GM12878 (cell line): ENCODE results near the gene FOXL3. TPM values are rescaled to one million over a fixed set of nuclear protein-coding genes. Genes with fewer than 3 reads are reported as not detected.

Experiments used
- ATAC-seq: fragments of 200-7000 bp; cut with Tn5 transposase; 3 replicates; pipeline ENCODE4 v1.9.1; 2020; ENCODE audit warnings: mild to moderate bottlenecking, moderate library complexity
- BruUV-seq: library from RNA; stranded (reverse); fragments of 400-500 nt; replicated peaks from 2 replicates; lab custom pipeline; 2021; lab: Mats Ljungman, UMichigan
- CTCF ChIA-PET: fragments of 300-600 bp; sonication (Branson Sonifier 250); formaldehyde crosslinking; extraction: SDS; loops from one replicate; lab custom pipeline; 2021; ENCODE audit warnings: inconsistent platforms; lab: Yijun Ruan, JAX
- POLR2A ChIA-PET: fragments of 350-600 bp; formaldehyde crosslinking; extraction: SDS; loops from one replicate; lab custom pipeline; 2021; ENCODE audit warnings: inconsistent platforms; lab: Charles Lee
- RAD21 ChIA-PET: fragments of 300-600 bp; sonication (Branson Sonifier 250); formaldehyde crosslinking; loops from one replicate; lab custom pipeline; 2023; ENCODE audit warnings: antibody characterized with exemption; ENCODE audit not compliant: unreplicated experiment; lab: Charles Lee
- SMC1A ChIA-PET: fragments of 300-600 bp; sonication (Branson Sonifier 250); formaldehyde crosslinking; loops from one replicate; lab custom pipeline; 2023; ENCODE audit not compliant: unreplicated experiment, uncharacterized antibody; lab: Charles Lee
- DNase-seq: peaks from one replicate; pipeline ENCODE4 v3.0.0-alpha.2; 2011; ENCODE audit warnings: low read depth, low spot score
- FAIRE-seq: peaks from 3 replicates; lab custom pipeline; 2011; peaks lifted over from hg19 to GRCh38; lab: Jason Lieb, UNC
- H2AFZ ChIP-seq: 2 replicates; pipeline ENCODE4 v1.6.0; 2011; ENCODE audit warnings: low read depth, low read length, control low read depth; ENCODE audit not compliant: control insufficient read depth
- H3K27ac ChIP-seq: 2 replicates; pipeline ENCODE4 v1.5.1; 2011; ENCODE audit warnings: control low read depth; ENCODE audit not compliant: control insufficient read depth, insufficient read depth
- H3K27me3 ChIP-seq, 2 experiments: replicated peaks in 1 of 2; 2 replicates each; pipeline versions ENCODE4 v1.6.0 to v1.6.1; 2011; ENCODE audit warnings: low read length in 1 of 2; ENCODE audit not compliant: control insufficient read depth in 2 of 2, insufficient read depth in 2 of 2
- H3K36me3 ChIP-seq, 2 experiments: 2 replicates each; pipeline ENCODE4 v1.5.1; 2011; ENCODE audit warnings: low read length in 1 of 2; ENCODE audit not compliant: control insufficient read depth in 2 of 2, insufficient read depth in 2 of 2
- H3K4me1 ChIP-seq: 2 replicates; pipeline ENCODE4 v1.6.1; 2011; ENCODE audit warnings: mild to moderate bottlenecking, low read length, moderate library complexity, mixed read lengths; ENCODE audit not compliant: control insufficient read depth, insufficient read depth
- H3K4me2 ChIP-seq: 2 replicates; pipeline ENCODE4 v1.6.0; 2011; ENCODE audit warnings: control low read depth; ENCODE audit not compliant: control insufficient read depth, insufficient read depth
- H3K4me3 ChIP-seq: fragments of 200-600 bp; sonication (generic); 2 replicates; pipeline ENCODE4 v1.5.1; 2016
- H3K79me2 ChIP-seq: 2 replicates; pipeline ENCODE4 v1.6.0; 2011; ENCODE audit warnings: low read length; ENCODE audit not compliant: control insufficient read depth, insufficient read depth
- H3K9ac ChIP-seq: 2 replicates; pipeline ENCODE4 v1.8.0; 2011; ENCODE audit warnings: low read length, control low read depth, mixed read lengths; ENCODE audit not compliant: control insufficient read depth, insufficient read depth
- H3K9me3 ChIP-seq: replicated peaks from 3 replicates; pipeline ENCODE4 v1.5.1; 2011; ENCODE audit warnings: mild to moderate bottlenecking, low read length; ENCODE audit not compliant: control insufficient read depth, insufficient read depth
- H4K20me1 ChIP-seq: 2 replicates; pipeline ENCODE4 v1.6.0; 2011; ENCODE audit not compliant: control insufficient read depth, insufficient read depth
- ATF3 ChIP-seq: IDR thresholded peaks from 2 replicates; pipeline ENCODE4 v1.6.1; 2011; ENCODE audit warnings: low read depth, mild to moderate bottlenecking, low read length, moderate library complexity, borderline replicate concordance; ENCODE audit errors: extremely low read depth
- BACH1 ChIP-seq: fragments of 450-650 bp; IDR thresholded peaks from 2 replicates; pipeline ENCODE4 v1.6.1; 2017; ENCODE audit warnings: mild to moderate bottlenecking, borderline replicate concordance
- CHD2 ChIP-seq: IDR thresholded peaks from 2 replicates; pipeline ENCODE4 v1.6.1; 2011; ENCODE audit warnings: low read depth, low read length, improper control_type of control experiment, borderline replicate concordance
- EED ChIP-seq: sonication (generic); IDR thresholded peaks from 2 replicates; pipeline ENCODE4 v1.6.1; 2016; ENCODE audit warnings: antibody characterized with exemption, low read depth
- ESRRA ChIP-seq: IDR thresholded peaks from 2 replicates; pipeline ENCODE4 v1.6.1; 2012; ENCODE audit warnings: mild to moderate bottlenecking, low read length, improper control_type of control experiment
- HSF1 ChIP-seq: fragments of 150-350 bp; IDR thresholded peaks from 2 replicates; pipeline ENCODE4 v1.6.1; 2014; ENCODE audit warnings: mild to moderate bottlenecking, low read depth, low read length
- IRF3 ChIP-seq: fragments of 450-650 bp; IDR thresholded peaks from 2 replicates; pipeline ENCODE4 v1.6.1; 2014; ENCODE audit warnings: mild to moderate bottlenecking
- MAX ChIP-seq: IDR thresholded peaks from 2 replicates; pipeline ENCODE4 v1.6.1; 2012; ENCODE audit warnings: low read depth, low read length, improper control_type of control experiment
- MTA3 ChIP-seq: IDR thresholded peaks from 2 replicates; pipeline ENCODE4 v1.6.1; 2012; ENCODE audit warnings: low read length, inconsistent platforms, borderline replicate concordance
- RAD21 ChIP-seq: IDR thresholded peaks from 2 replicates; pipeline ENCODE4 v1.6.1; 2011; ENCODE audit warnings: mild to moderate bottlenecking, low read depth, low read length, moderate library complexity; ENCODE audit not compliant: insufficient read depth
- RAD51 ChIP-seq: fragments of 450-650 bp; IDR thresholded peaks from 2 replicates; pipeline ENCODE4 v1.6.1; 2016; ENCODE audit warnings: moderate library complexity, mild to moderate bottlenecking, inconsistent platforms
- RELB ChIP-seq: fragments of 450-650 bp; IDR thresholded peaks from 2 replicates; pipeline ENCODE4 v1.6.1; 2017; ENCODE audit warnings: low read depth, mild to moderate bottlenecking, moderate library complexity
- RUNX3 ChIP-seq: IDR thresholded peaks from 2 replicates; pipeline ENCODE4 v1.6.1; 2012; ENCODE audit warnings: low read length, inconsistent platforms
- STAT3 ChIP-seq: IDR thresholded peaks from 2 replicates; pipeline ENCODE4 v1.6.1; 2011; ENCODE audit warnings: low read depth, low read length, improper control_type of control experiment
- YBX1 ChIP-seq: fragments of 450-650 bp; IDR thresholded peaks from 2 replicates; pipeline ENCODE4 v1.6.1; 2016; ENCODE audit warnings: antibody characterized with exemption
- ZNF622 ChIP-seq: fragments of 450-650 bp; IDR thresholded peaks from 2 replicates; pipeline ENCODE4 v1.6.1; 2017; ENCODE audit warnings: mild to moderate bottlenecking, inconsistent platforms
- WGBS: methylation state at CpG from one replicate; pipeline ENCODE4 v1.1.6; 2016; ENCODE audit warnings: low lambda C conversion rate; ENCODE audit not compliant: insufficient replicate concordance, insufficient coverage; ENCODE audit errors: missing lambda C conversion rate; 5-methylcytosine and 5-hydroxymethylcytosine counted together
- in situ Hi-C: fragments of 300-500 bp; cut with MboI; formaldehyde crosslinking; loops from 9 replicates; pipeline ENCODE4 v1.14.3; 2018; ENCODE audit warnings: mixed read lengths
- intact Hi-C: fragments of 100-400 bp; cut with micrococcal nuclease; formaldehyde crosslinking; loops from one replicate; pipeline ENCODE4 v1.14.2; 2022; ENCODE audit not compliant: unreplicated experiment
- polyA plus RNA-seq, 11 experiments: library from polyadenylated mRNA; depleted of rRNA in 4 of 11; unstranded in 6 of 11; stranded (reverse) in 5 of 11; fragments of >200 nt; fragmentation: Nextera tagmentation in 4 of 11; fragmentation: Illumina TruSeq in 1 of 11; extraction: Ambion mirVana in 4 of 11; extraction: Trizol in 1 of 11; gene quantifications; 1 replicate in 1 of 11; 2 replicates in 10 of 11; pipeline versions ENCODE4 v1.2.1 to v1.2.3, GENCODE V29; 2011 to 2016; ENCODE audit warnings: inconsistent platforms in 2 of 11, missing spikeins in 2 of 11, low read depth in 1 of 11
- total RNA-seq, 4 experiments: library from RNA; depleted of rRNA in 3 of 4; stranded (reverse); fragments of >200 nt in 3 of 4; fragmentation: Illumina TruSeq in 1 of 4; extraction: Trizol in 1 of 4; gene quantifications; 2 replicates each; pipeline versions ENCODE4 v1.2.1 to v1.2.3, GENCODE V29; 2013 to 2021

The FOXL3 gene
- total and polyA plus RNA-seq, 10 of the 15 experiments (the other 5 are each of a cell fraction or from before 2014, with no cell fraction given): not detected

GRCh38 chr7:294440-295154 is 4.6 kb downstream of the FOXL3 start (continued):
- TF ChIP-seq IRF3 (no peak), ZNF622 (no peak), RAD21 (no peak)

GRCh38 chr7:295155-296154 is 5.5 kb downstream of the FOXL3 start:
- BruUV-seq: no TSS peak
- Histone ChIP-seq H2AFZ (no peak overlapping the region), H3K4me1 (no peaks in the 10 kb centered on the region), H3K79me2 (no peaks in the 10 kb centered on the region), H3K9me3 (no peaks in the 10 kb centered on the region; the same call in 2 of the 3 replicates), H3K9ac (no peak overlapping the region), H3K27me3 (no peaks in the 10 kb centered on the region; a peak in 1 of 4 replicates), H3K36me3 (no peaks in the 10 kb centered on the region), H4K20me1 (no peaks in the 10 kb centered on the region), H3K27ac (no peak overlapping the region), H3K4me2 (no peak overlapping the region), H3K4me3 (no peak overlapping the region)
- no peak for FAIRE-seq
- in situ Hi-C loops: no loop called here
- no peak for ATAC-seq
- ChIA-PET SMC1A (no interaction called here), POLR2A (no interaction called here), RAD21 (no interaction called here), CTCF (no interaction called here)
- no peak for TF ChIP-seq ATF3
- no peak for TF ChIP-seq EED
- no peak for TF ChIP-seq RELB
- no peak for TF ChIP-seq BACH1
- no peak for TF ChIP-seq YBX1
- TF ChIP-seq CHD2: no peak
- no peak for TF ChIP-seq RAD51
- no peak for TF ChIP-seq HSF1
- no peak for TF ChIP-seq RUNX3
- TF ChIP-seq MAX: no peak
- TF ChIP-seq STAT3: no peak
- TF ChIP-seq MTA3: no peak
- no peak for TF ChIP-seq ESRRA
- DNase-seq: no peak
- intact Hi-C loops: no loop called here
- WGBS: 39% methylated on average over 25 of the region's 27 CpGs
